Gastroesophageal sphincter (tissue), 4 donors: ENCODE measurements around the gene HARBI1. TPM values are rescaled to one million over a fixed set of nuclear protein-coding genes. Genes with fewer than 3 reads are reported as not detected.

Experiments
- ATAC-seq: fragments of 150-250 bp; one replicate; pipeline ENCODE4 v1.9.1; 2016; ENCODE audit warnings: mild to moderate bottlenecking, moderate library complexity
- H3K27ac ChIP-seq, 4 donors: fragments of 200-600 bp; sonication (generic) in 3 of 4; 1 replicate in 3 of 4; 2 replicates in 1 of 4; pipeline ENCODE4 v1.5.1; 2016 to 2019
- H3K27me3 ChIP-seq: fragments of 200-600 bp; sonication (generic); one replicate; pipeline ENCODE4 v1.5.1; 2019
- H3K36me3 ChIP-seq, 2 donors: fragments of 200-600 bp; sonication (generic); one replicate each; pipeline ENCODE4 v1.5.1; 2019; ENCODE audit warnings: control low read depth in 1 of 2
- H3K4me1 ChIP-seq, 3 donors: fragments of 200-600 bp; sonication (generic); 1 replicate in 2 of 3; 2 replicates in 1 of 3; pipeline ENCODE4 v1.5.1; 2016 to 2019; ENCODE audit warnings: control low read depth in 2 of 3
- H3K4me3 ChIP-seq, 2 donors: fragments of 200-600 bp; sonication (generic); one replicate each; pipeline ENCODE4 v1.5.1; 2019; ENCODE audit warnings: mild to moderate bottlenecking in 1 of 2, moderate library complexity in 1 of 2
- H3K9me3 ChIP-seq, 3 donors: fragments of 200-600 bp; sonication (generic); one replicate each; pipeline ENCODE4 v1.5.1; 2017 to 2019; ENCODE audit warnings: control low read depth in 2 of 3
- EP300 ChIP-seq: sonication (generic); formaldehyde crosslinking; IDR thresholded peaks from one replicate; pipeline ENCODE4 v1.6.1; 2017; ENCODE audit warnings: antibody characterized with exemption, mild to moderate bottlenecking
- POLR2A ChIP-seq, 2 donors: fragments of 450-650 bp; IDR thresholded peaks; one replicate each; pipeline ENCODE4 v1.6.1; 2017; ENCODE audit warnings: antibody characterized with exemption in 2 of 2, mild to moderate bottlenecking in 2 of 2, moderate library complexity in 1 of 2
- POLR2AphosphoS5 ChIP-seq: sonication (generic); formaldehyde crosslinking; IDR thresholded peaks from one replicate; pipeline ENCODE4 v1.6.1; 2017; ENCODE audit warnings: antibody characterized with exemption
- WGBS, 2 donors: methylation state at CpG; one replicate each; pipeline ENCODE4 v1.1.5; 2018; ENCODE audit warnings: low coverage in 1 of 2; 5-methylcytosine and 5-hydroxymethylcytosine counted together
- total RNA-seq, 4 donors: library from RNA; depleted of rRNA; stranded (reverse); fragments of >200 nt; gene quantifications; one replicate each; pipeline ENCODE4 v1.1.0, GENCODE V29; 2016
- TF ChIP-seq, protein P1 (sequence below), 4 experiments: fragments of 200-600 bp in 2 of 4; fragments of 450-650 bp in 2 of 4; sonication (generic) in 1 of 4; IDR thresholded peaks; one replicate each; pipeline ENCODE4 v1.5.1; 2017 to 2019; ENCODE audit warnings: antibody characterized with exemption in 4 of 4, mild to moderate bottlenecking in 2 of 4, moderate library complexity in 2 of 4

HARBI1 gene
- total RNA-seq, 4 donors from 2014 or later = 1.9 to 4.2 (median 2.5) TPM

DNA sequence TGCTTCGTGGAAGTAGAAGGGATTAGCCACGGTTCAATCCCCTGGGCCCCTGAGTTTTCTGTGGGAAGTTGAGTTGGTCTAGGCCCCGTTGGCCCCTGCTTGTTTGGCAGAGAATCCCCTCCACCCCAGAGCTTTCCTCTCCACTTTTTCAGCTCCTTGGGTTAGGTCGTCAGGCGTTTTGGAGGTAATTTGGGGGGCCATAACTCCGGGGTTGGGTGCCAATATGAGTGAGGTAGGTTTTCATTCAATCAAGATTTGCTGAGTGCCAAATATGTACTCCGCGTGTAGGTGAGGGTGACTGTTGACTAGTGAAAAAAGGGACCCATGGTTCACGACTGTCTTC is 916 bp upstream of the HARBI1 start:
- ATAC-seq = no peak
- Histone ChIP-seq H3K4me3 (peak overlapping the region; percentile 79 to 92), H3K27me3 (no peaks in the 10 kb centered on the region), H3K27ac (peak overlapping the region; percentile 94 to 98 (median 96)), H3K36me3 (peaks cover 0 to 34% of the 10 kb centered on the region in 2 donors), H3K4me1 (peaks cover 2 to 60% (median 14%) of the 10 kb centered on the region in 3 donors), H3K9me3 (no peaks in the 10 kb centered on the region)
- 5 to 11% methylated on average over 4 to 6 of the region's 9 CpGs for WGBS, 2 donors
- TF ChIP-seq EP300 = no peak
- TF ChIP-seq POLR2AphosphoS5 = no peak
- TF ChIP-seq POLR2A (IDR thresholded peaks at IDR 0.05) = no peak
- TF ChIP-seq, protein P1, sequence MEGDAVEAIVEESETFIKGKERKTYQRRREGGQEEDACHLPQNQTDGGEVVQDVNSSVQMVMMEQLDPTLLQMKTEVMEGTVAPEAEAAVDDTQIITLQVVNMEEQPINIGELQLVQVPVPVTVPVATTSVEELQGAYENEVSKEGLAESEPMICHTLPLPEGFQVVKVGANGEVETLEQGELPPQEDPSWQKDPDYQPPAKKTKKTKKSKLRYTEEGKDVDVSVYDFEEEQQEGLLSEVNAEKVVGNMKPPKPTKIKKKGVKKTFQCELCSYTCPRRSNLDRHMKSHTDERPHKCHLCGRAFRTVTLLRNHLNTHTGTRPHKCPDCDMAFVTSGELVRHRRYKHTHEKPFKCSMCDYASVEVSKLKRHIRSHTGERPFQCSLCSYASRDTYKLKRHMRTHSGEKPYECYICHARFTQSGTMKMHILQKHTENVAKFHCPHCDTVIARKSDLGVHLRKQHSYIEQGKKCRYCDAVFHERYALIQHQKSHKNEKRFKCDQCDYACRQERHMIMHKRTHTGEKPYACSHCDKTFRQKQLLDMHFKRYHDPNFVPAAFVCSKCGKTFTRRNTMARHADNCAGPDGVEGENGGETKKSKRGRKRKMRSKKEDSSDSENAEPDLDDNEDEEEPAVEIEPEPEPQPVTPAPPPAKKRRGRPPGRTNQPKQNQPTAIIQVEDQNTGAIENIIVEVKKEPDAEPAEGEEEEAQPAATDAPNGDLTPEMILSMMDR (IDR thresholded peaks at IDR 0.05) = no peak

DNA sequence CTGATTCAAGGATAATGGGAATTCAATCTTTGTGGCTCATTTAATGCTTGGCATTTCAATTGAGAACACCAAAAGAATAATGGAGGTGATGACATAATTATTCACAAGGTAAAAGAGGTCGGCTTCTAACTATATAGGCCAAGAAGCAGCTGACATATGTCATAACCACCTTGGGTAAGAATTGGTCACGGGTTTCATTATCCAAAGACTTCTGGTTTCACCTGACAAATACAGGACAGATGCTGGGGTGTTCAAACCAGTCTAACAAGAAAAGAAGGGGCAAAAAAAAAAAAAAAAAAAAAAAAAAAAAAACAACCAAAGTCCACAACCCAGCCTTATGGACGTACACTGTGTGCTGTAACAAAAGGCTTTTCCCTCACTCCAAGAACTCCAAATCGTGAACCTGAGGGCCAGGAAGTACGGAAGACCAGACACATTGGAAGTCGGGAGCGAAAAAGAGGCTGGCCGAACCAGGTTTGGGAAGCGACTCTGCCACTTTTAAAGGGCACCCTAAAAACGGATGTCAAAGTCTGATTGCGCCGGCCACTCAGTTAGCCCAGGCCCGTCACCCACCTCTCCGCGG is 385 bp downstream of the HARBI1 start:
- WGBS, 2 donors = 1 to 2% methylated on average over 9 to 15 of the region's 15 CpGs
- ATAC-seq = no peak
- TF ChIP-seq EP300 (no peak), POLR2A (IDR thresholded peaks at IDR 0.05) (peak in 1 of 2 donors; percentile 19), POLR2AphosphoS5 (no peak)
- TF ChIP-seq, protein P1 (IDR thresholded peaks at IDR 0.05) = no peak

GRCh38 chr11:46615756-46616155 is 1.3 kb downstream of the HARBI1 start:
- ATAC-seq = no peak
- Histone ChIP-seq H3K27me3 (no peaks in the 10 kb centered on the region), H3K4me1 (peaks cover 2 to 61% (median 14%) of the 10 kb centered on the region in 3 donors), H3K4me3 (no peak overlapping the region), H3K27ac (no peak overlapping the region), H3K36me3 (peaks cover 0 to 12% of the 10 kb centered on the region in 2 donors), H3K9me3 (no peaks in the 10 kb centered on the region)
- WGBS, 2 donors = 94 to 97% methylated on average over 3 to 5 of the region's 7 CpGs
- no peak for TF ChIP-seq POLR2AphosphoS5
- TF ChIP-seq EP300 = no peak
- no peak for TF ChIP-seq POLR2A (IDR thresholded peaks at IDR 0.05)
- TF ChIP-seq, protein P1 (IDR thresholded peaks at IDR 0.05) = no peak

More for the DNA sequence above, 385 bp downstream of the HARBI1 start:
- Histone ChIP-seq H3K9me3 (no peaks in the 10 kb centered on the region), H3K36me3 (peaks cover 0 to 21% of the 10 kb centered on the region in 2 donors), H3K27ac (peak overlapping the region; percentile 94 to 98 (median 96)), H3K27me3 (no peaks in the 10 kb centered on the region), H3K4me1 (peaks cover 2 to 68% (median 14%) of the 10 kb centered on the region in 3 donors), H3K4me3 (peak overlapping the region; percentile 79 to 92)

DNA sequence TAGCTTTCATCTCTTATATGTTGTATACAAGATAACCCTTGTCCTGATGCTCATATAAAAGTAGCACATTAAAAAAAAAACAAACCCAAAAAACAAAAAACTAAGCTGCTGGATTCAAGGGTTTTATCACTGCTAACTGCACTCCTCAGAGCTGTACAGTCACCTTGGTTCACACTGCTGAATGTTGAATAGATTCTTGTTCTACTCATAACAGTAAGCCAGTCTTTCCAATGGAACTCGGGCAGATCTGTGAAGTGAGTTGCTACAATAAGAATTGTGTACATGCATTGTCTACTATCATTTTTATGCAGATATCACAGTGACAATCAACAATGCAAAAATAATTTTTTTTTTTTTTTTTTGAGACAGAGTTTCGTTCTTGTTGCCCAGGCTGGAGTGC is 4.7 kb downstream of the HARBI1 start:
- H3K9me3 ChIP-seq = no peaks in the 10 kb centered on the region
- WGBS, 2 donors = 57 to 95% methylated on average over 1 to 2 of the region's 2 CpGs
- no peaks in the 10 kb centered on the region for H3K36me3 ChIP-seq
- H3K27ac ChIP-seq = no peak overlapping the region
- ATAC-seq = no peak
- TF ChIP-seq, protein P1 (IDR thresholded peaks at IDR 0.05) = no peak
- no peak for TF ChIP-seq EP300
- TF ChIP-seq POLR2A (IDR thresholded peaks at IDR 0.05) = no peak
- TF ChIP-seq POLR2AphosphoS5 = no peak
- H3K4me1 ChIP-seq = peaks cover 0 to 31% (median 10%) of the 10 kb centered on the region in 3 donors
- no peaks in the 10 kb centered on the region for H3K27me3 ChIP-seq
- H3K4me3 ChIP-seq = no peak overlapping the region
